GM18861 (cell line): ENCODE results near the gene SLC7A4.

Source experiments
- ATAC-seq: cut with Tn5 transposase; IDR thresholded peaks from one replicate; pipeline ENCODE4 v1.9.1; 2021; ENCODE audit not compliant: unreplicated experiment

The SLC7A4 gene

DNA sequence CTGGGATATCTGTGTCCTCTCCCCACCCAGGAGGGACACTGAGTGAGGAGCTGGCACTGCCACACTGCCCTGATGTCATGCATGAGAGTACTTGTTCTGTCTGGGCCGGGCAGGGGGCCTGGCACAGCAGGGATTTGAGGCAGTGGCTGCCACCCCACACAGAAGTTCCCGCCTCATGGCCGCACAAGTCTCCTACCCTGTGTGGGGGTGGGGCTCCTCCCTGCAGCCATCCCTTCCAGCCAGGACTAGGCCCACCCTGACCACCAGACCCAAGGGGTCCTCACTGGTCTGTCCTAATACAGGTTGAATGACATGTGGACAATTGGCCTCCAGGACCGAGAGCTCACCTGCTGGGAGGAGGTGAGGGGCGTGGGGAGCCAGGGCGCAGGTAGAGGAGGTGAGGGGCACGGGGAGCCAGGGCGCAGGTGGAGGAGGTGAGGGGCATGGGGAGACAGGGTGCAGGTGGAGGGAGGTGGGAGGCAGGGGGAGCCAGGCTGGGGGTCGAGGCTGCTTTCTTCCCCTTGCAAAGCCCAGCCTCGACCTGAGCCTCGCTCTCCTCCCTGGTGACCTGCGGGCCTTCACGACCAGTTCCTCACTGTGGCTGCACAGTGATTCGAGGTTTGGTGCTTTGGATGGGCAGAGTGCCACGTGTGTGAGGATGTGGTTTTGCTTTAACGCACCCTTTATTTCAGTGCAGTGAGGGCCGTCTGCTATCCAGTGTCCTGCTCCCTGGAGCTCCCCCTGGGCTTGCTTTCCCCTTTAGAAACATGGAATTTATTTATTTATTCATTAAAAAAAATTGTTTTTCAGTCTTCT, 42.8 kb downstream of the SLC7A4 start:
- ATAC-seq = no peak

DNA sequence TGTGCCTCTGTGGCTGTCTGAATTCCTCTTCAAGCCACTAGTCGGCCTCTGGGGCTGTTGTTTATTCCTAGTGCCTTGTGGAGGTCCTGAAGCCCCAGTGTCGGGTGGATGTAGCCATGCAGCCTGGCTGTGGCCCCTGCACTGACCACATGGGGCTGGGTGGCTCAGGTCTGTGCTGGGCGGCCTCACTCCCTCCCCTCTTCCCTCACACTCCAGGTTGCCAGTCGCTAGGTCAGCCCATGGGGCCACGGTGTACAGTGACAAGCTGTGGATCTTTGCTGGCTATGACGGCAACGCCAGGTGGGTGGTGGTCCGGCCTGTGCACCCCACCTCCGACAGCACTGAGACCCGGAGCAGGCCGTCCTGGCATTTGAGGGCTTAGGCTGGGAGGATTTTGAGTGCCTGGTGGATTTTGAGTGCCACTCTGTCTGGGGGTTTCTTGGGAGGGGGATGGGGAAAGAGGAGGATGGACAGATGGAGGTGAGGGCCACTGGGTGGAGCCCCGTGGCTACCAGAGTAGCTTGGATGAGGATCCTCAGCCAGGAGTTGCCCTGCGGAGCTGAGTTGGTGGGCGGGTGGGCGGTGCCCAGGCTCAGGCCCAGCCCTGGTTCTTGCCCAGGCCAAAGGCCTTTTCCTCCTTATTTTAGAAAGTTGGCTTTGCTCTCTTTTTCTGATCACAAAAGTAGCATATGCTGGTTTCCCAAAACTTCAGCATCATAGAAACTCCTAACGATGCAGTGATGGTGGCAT, 43.6 kb downstream of the SLC7A4 start:
- no peak for ATAC-seq

DNA sequence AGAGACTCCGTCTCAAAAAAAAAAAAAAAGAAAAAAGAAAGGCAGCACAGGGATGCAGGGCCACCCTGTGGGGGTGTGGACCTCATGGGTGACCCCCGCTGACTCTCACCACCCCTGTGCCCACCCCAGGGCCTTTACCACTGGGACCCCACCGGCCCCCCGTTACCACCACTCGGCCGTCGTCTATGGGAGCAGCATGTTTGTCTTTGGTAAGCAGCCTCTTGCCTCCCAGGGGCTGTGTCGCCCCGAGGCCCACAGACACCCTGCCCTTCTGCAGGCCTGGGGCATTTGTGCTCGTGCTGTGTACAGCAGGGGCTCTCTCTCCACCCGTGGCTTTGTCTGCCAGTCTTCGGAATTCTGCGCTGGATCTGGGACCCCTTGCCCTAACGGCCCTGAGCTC, 45.0 kb downstream of the SLC7A4 start:
- ATAC-seq = no peak

GRCh38 chr22:20986365-20986764, 46.0 kb downstream of the SLC7A4 start:
- ATAC-seq = no peak

DNA sequence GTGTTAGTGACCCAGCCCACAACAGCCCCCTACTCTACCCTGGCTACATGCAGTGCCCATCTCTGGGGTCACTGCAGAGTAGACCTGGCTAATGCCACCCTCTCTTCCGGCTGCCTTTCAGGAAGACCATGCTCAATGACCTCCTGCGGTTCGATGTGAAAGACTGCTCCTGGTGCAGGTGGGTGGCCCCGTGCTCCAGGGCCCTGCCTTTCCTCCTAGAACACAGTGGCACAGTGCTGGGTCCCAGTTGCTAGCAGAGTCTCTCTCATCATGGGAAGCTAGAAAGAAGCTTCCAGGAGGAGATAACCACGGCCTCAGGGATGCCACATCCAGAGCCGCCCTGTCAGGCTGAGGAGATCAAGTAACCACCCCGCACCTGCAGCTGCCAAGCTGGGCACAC, 46.6 kb downstream of the SLC7A4 start:
- no peak for ATAC-seq

DNA sequence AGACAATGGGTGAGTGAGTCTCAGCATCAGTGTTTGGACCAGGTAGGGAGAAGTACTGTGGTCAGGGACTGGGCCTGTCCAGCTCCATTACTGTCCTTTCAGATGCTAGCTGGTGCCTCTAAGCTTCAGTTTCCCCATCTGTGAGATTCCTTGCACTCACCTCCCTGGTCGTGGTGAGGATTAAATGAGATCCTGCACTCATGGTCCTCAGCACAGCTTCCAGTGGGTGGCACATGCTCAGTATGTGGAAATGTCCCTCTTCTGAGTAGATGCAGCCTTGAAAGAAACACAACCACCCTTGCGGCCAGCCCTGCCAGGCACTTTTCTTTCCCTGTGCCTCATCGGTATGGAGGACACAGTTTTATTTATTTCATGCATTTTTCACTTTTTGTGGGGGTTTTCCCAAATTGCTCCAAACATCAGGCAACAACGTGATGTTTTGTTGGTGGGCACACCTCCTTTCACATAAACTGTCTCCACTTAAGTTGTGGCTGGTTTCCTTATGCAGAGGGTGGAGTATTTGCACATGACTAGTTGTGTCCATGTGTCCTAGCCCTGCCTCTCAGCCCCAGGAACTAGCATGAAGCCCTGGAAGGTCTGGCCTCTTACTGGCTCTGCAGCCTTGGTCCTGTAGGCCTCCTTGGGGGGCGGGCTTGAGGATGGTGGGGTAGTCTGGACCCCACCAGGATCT, 49.1 kb downstream of the SLC7A4 start:
- no peak for ATAC-seq

DNA sequence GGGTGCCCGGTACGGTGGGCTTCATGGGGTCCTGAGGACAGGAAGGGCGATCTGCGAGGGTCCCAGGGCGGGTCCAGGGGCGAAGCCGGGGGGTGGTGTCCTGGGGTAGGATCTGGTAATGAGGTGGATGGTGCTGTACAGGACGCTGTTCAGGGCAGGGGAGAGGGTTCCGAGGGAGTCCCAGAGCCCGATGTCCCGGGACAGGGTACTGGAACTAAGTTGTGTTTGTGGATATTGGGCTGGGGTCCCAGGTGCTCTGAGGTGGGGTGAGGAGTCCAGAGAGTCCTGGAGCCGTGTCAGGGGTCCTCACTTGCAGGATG, 49.8 kb downstream of the SLC7A4 start:
- ATAC-seq = no peak

GRCh38 chr22:20981787-20982562, 50.4 kb downstream of the SLC7A4 start, which contains the start of gene LZTR1:
LZTR1 (plus strand) TSS chr22:20982297; CDS start chr22:20982372, 75 bp downstream.
- peak; percentile 57 for ATAC-seq

DNA sequence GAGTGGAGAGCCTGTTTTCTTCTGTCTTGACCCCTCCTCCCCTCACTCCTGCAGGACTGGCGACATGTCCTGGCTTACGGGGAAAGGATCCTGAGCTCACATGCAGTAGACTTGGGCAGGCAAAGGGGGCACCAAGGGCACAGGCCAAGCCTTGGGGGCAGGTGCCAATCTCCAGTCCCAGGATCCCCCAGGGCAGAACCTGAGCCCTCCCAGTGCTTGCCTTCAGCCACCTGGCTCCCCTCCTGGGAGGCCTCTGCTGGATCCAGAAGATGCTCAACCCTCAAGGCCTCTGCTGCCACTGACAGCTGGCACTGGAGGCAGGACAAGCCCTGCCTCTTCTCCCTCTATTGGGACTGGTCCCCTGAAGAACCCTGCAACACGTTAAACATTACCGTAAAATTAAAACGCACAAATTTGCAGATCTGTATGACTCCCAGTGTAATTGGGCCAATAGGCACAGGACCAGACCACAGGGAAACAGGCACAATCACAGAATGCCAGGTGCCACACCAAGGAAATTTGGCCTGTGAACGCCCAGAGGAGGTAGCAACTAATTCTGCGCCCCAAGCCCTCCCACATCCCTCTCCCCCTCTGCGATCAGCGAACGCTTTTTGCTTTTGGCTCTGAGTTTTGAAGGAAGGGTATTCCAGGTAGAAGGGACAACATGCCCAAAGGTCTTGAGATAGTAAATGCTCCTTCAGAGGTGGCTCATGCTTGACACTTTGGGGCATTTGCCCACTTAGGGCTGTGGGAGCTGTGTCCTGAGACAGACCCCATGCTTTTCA, 51.2 kb downstream of the SLC7A4 start:
- ATAC-seq = peak; percentile 8

GRCh38 chr22:20980523-20980922, 51.8 kb downstream of the SLC7A4 start:
- ATAC-seq = no peak

GRCh38 chr22:20979940-20980453, 52.4 kb downstream of the SLC7A4 start:
- no peak for ATAC-seq

DNA sequence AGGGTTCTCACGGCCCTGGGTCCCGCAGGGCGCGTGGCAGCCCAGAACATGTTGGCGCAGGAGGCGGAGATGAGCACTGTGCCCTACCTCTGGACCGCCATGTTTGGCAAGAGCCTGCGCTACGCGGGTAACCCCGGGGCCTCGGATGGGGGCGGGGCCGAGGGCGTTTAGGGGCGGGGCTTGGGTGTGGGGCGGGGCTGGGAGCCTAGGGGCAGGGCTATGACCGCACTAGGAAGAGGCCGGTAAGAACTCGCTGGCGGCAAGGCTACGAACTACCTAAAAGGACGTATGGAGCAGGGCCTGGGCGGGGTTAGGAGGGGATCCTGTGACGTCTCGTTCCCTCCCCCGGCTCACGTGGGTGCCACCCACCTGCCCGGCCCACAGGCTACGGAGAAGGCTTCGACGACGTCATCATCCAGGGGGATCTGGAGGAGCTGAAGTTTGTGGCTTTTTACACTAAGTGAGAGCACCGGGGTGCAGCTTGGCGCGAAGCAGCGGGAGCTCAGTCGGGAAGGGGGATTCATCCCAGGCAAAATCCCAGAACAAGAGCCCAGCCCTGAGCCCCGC, 53.0 kb downstream of the SLC7A4 start:
- ATAC-seq = no peak
